SU-DHL-6 (cell line): ENCODE measurements around the gene NT5DC4.
"Not testable (repeated sequence)": the region's sequence is repeated elsewhere in the genome, so short reads cannot be mapped to it uniquely, and the experiment has no call there.

ENCODE experiments used
- H2AFZ ChIP-seq: fragments of 200-600 bp; sonication (generic); 2 replicates; pipeline ENCODE4 v1.6.1; 2014; ENCODE audit warnings: low read depth, mild to moderate bottlenecking, moderate library complexity, mixed read lengths, antibody characterized with exemption, low read length; ENCODE audit not compliant: severe bottlenecking
- H3F3A ChIP-seq: fragments of 200-600 bp; shearing (Covaris generic); 2 replicates; pipeline ENCODE4 v1.6.0; 2016; ENCODE audit warnings: antibody characterized with exemption, mild to moderate bottlenecking; ENCODE audit not compliant: insufficient read depth
- H3K27ac ChIP-seq: fragments of 200-600 bp; sonication (generic); 2 replicates; pipeline ENCODE4 v1.5.1; 2016; ENCODE audit warnings: low read depth, mild to moderate bottlenecking, low read length, moderate library complexity, mixed read lengths
- H3K27me3 ChIP-seq: fragments of 200-600 bp; sonication (generic), shearing (Covaris generic); 2 replicates; pipeline ENCODE4 v1.6.0; 2014; ENCODE audit warnings: mild to moderate bottlenecking, low read length
- H3K36me3 ChIP-seq: fragments of 200-600 bp; sonication (generic); 2 replicates; pipeline ENCODE4 v1.6.1; 2014; ENCODE audit warnings: mild to moderate bottlenecking, low read length, mixed read lengths
- H3K4me2 ChIP-seq: fragments of 300-600, 200-600 bp; shearing (Covaris generic), sonication (generic); 2 replicates; pipeline ENCODE4 v1.6.0; 2014; ENCODE audit warnings: low read length, low read depth, mild to moderate bottlenecking; ENCODE audit not compliant: poor library complexity, severe bottlenecking
- H3K4me3 ChIP-seq: fragments of 200-600 bp; sonication (generic); 2 replicates; pipeline ENCODE4 v1.5.1; 2014; ENCODE audit warnings: antibody characterized with exemption, low read length, mild to moderate bottlenecking, mixed read lengths; ENCODE audit not compliant: insufficient read depth, poor library complexity, severe bottlenecking
- H3K79me2 ChIP-seq: fragments of 200-600 bp; sonication (generic); 2 replicates; pipeline ENCODE4 v1.6.1; 2014; ENCODE audit warnings: mild to moderate bottlenecking, low read length, moderate library complexity; ENCODE audit not compliant: insufficient read depth
- H3K9ac ChIP-seq: fragments of 200-600 bp; sonication (generic); 2 replicates; pipeline ENCODE4 v1.7.0; 2014; ENCODE audit warnings: mild to moderate bottlenecking, low read length
- H3K9me2 ChIP-seq: fragments of 200-600 bp; sonication (generic); replicated peaks from 2 replicates; pipeline ENCODE4 v1.6.1; 2014; ENCODE audit warnings: low read length; ENCODE audit not compliant: insufficient read depth
- H3K9me3 ChIP-seq: fragments of 200-600 bp; sonication (generic); 2 replicates; pipeline ENCODE4 v1.6.1; 2014; ENCODE audit warnings: low read length, mixed read lengths; ENCODE audit not compliant: insufficient read depth
- H4K20me1 ChIP-seq: fragments of 200-600 bp; sonication (generic); 2 replicates; pipeline ENCODE4 v1.6.1; 2014; ENCODE audit warnings: low read depth, mild to moderate bottlenecking, antibody characterized with exemption, low read length, moderate library complexity, mixed read lengths
- CTCF ChIP-seq: fragments of 200-600 bp; sonication (generic); IDR thresholded peaks from one replicate; pipeline ENCODE4 v1.5.1; 2017; ENCODE audit warnings: antibody characterized with exemption, mild to moderate bottlenecking, low read length, moderate library complexity; ENCODE audit not compliant: insufficient read depth, poor library complexity, severe bottlenecking
- EZH2phosphoT487 ChIP-seq: fragments of 200-600 bp; sonication (generic), shearing (Covaris generic); conservative IDR thresholded peaks from 2 replicates; pipeline ENCODE4 v1.6.1; 2018; ENCODE audit warnings: mild to moderate bottlenecking, antibody characterized with exemption, low read length, moderate library complexity, mixed read lengths

Gene NT5DC4

DNA sequence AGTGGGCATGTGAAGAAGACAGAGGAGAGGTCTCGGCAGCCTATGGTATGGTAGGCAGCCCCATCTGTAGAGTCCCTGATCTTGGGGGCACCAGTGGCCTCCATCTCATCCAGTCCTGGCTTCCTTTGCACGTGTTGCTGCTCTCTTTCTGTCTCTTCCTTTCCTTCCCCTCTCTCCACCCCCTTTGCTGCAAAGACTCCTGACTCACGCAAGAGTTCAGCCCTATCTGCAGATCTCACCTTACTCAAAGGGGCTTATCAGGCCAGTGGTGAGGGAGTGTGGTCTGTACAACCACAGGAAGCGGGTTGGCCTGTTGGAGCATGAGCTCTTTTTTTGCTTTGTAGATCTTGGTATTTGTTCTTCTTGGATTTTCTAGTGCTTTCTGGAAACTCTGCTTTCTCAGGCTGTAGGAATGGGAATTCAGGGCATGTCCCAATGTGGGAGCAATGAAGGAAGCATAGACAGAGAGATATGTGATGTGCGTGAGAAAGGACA, 14.6 kb upstream of the NT5DC4 start:
- H2AFZ ChIP-seq, result no peak overlapping the region
- no peak overlapping the region for H3K4me2 ChIP-seq
- no peaks in the 10 kb centered on the region for H3K9me3 ChIP-seq
- H3K79me2 ChIP-seq, result no peaks in the 10 kb centered on the region
- no peaks in the 10 kb centered on the region for H3K27me3 ChIP-seq
- H3K27ac ChIP-seq, result no peak overlapping the region
- H3K9ac ChIP-seq, result no peak overlapping the region
- H3K36me3 ChIP-seq, result no peaks in the 10 kb centered on the region
- H4K20me1 ChIP-seq, result no peaks in the 10 kb centered on the region
- no peak overlapping the region for H3K4me3 ChIP-seq
- H3K9me2 ChIP-seq, result no peaks in the 10 kb centered on the region
- TF ChIP-seq EZH2phosphoT487 (no peak), CTCF (no peak)
- H3F3A ChIP-seq, result no peaks in the 10 kb centered on the region

- H3K9ac ChIP-seq, result not testable (repeated sequence)
Observed at GRCh38 chr2:112706947-112707346, 13.9 kb upstream of the NT5DC4 start.

GRCh38 chr2:112708968-112709367, 11.9 kb upstream of the NT5DC4 start:
- TF ChIP-seq EZH2phosphoT487 (no peak), CTCF (no peak)
- Histone ChIP-seq H3K9me3 (no peaks in the 10 kb centered on the region), H3F3A (no peaks in the 10 kb centered on the region), H2AFZ (no peak overlapping the region), H3K4me2 (no peak overlapping the region), H3K27me3 (no peaks in the 10 kb centered on the region), H4K20me1 (no peaks in the 10 kb centered on the region), H3K4me3 (no peak overlapping the region), H3K27ac (no peak overlapping the region), H3K9ac (no peak overlapping the region), H3K9me2 (no peaks in the 10 kb centered on the region), H3K79me2 (no peaks in the 10 kb centered on the region), H3K36me3 (no peaks in the 10 kb centered on the region)

More at GRCh38 chr2:112706947-112707346, 13.9 kb upstream of the NT5DC4 start:
- not testable (repeated sequence) for H3K4me2 ChIP-seq, H3K27me3 ChIP-seq, H3K36me3 ChIP-seq, H2AFZ ChIP-seq, H3K9me2 ChIP-seq, H3K27ac ChIP-seq, H3K9me3 ChIP-seq, H3K79me2 ChIP-seq, H3F3A ChIP-seq, H3K4me3 ChIP-seq, H4K20me1 ChIP-seq

- TF ChIP-seq CTCF, result no peak
- no peak for TF ChIP-seq EZH2phosphoT487
- H3K4me3 ChIP-seq, result no peak overlapping the region
- H3K4me2 ChIP-seq, result no peak overlapping the region
- no peaks in the 10 kb centered on the region for H3K9me2 ChIP-seq
- H3K36me3 ChIP-seq, result no peaks in the 10 kb centered on the region
- no peaks in the 10 kb centered on the region for H3F3A ChIP-seq
- H3K9ac ChIP-seq, result no peak overlapping the region
- no peaks in the 10 kb centered on the region for H3K27me3 ChIP-seq
- H3K9me3 ChIP-seq, result no peaks in the 10 kb centered on the region
- no peak overlapping the region for H3K27ac ChIP-seq
- H3K79me2 ChIP-seq, result no peaks in the 10 kb centered on the region
- H2AFZ ChIP-seq, result no peak overlapping the region
- H4K20me1 ChIP-seq, result no peaks in the 10 kb centered on the region
Observed at GRCh38 chr2:112709703-112710102, 11.1 kb upstream of the NT5DC4 start.
